GM15510 (cell line): ENCODE data around the gene SOX6.

Source experiments
- POLR2A ChIP-seq: IDR thresholded peaks from 3 replicates; pipeline ENCODE4 v1.6.1; 2011; ENCODE audit warnings: borderline replicate concordance; ENCODE audit not compliant: insufficient read length; ENCODE audit errors: extremely low read depth

Gene SOX6

DNA sequence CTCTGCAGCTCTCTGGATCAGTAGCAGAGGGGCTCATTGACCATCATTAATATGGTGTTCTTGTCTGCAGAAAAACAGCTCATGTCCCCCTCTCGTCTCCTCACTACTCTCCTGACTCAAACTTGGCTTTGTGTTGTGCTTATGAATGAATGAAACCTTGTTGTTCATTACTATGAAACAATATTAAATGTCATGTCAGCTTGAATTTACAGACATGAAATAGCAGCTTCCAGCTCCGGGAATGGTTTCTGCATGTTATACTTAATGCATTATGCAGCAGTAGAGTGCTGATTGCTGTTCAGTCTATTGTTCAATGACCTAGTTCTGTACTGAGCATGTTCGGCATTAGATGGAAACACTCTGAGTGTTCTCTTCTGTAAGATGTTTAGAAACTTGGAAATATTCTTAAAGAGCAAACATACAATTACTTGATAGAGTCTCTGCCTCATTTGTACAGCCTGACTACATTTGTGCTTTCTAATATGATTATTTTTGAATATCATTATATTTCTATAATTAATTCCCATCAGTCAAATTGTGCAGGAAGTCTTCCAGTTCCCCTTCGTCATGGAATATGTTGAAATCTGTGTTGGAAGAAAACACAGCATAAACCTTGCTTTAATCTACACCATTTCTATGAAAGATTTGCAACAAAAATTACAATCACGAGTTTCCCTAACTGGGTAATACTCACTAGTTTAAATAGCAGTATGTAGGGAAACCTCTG, 340.4 kb downstream of the SOX6 start:
- no peak for TF ChIP-seq POLR2A

DNA sequence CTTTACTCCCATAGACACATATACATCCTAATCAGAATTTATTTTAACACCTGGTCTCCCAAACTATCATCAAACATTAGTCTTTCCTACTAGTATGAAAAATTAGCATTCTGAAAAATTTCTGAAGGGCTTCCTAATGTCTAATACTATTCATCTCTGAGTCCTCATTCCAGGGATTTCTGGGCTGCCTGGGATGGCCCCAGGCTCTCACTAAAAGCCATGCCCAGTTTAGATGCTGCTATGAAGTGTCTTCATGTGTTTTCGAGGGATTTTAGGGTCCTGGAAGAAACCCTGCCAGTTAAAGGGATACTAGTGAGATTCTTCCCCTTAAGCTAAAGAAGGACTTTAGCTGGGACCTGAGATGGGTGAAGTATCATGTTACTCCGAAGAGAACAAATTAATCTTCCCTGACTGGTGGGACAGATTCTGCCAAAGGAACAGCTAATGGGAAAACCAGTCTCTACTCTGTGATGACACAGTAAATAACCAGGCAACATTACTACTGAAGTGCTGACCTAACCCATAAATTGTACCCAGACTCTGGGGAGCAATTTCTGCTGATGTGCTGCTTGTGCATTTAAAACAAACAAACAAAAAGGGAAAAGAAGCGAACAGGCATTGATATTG, 342.6 kb downstream of the SOX6 start:
- TF ChIP-seq POLR2A = no peak

DNA sequence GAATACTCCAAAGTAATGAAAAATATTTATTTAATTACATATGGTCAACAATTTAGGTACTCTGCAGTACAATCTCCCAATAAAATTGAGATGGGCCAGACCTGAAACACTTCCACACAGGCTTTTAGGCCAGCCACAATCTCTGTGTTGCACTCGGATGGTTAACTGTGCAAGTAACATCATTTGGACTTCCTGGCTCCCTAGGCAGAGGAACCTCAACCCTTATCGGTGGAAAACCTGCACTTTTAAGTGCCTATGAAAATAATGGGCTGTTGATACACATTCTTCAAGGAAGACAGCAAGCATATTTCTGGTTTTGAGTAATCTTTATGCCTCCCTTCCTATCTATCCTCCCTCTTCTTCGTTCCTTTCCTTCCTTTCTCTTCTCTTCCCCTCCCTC, 343.1 kb downstream of the SOX6 start:
- TF ChIP-seq POLR2A = no peak

DNA sequence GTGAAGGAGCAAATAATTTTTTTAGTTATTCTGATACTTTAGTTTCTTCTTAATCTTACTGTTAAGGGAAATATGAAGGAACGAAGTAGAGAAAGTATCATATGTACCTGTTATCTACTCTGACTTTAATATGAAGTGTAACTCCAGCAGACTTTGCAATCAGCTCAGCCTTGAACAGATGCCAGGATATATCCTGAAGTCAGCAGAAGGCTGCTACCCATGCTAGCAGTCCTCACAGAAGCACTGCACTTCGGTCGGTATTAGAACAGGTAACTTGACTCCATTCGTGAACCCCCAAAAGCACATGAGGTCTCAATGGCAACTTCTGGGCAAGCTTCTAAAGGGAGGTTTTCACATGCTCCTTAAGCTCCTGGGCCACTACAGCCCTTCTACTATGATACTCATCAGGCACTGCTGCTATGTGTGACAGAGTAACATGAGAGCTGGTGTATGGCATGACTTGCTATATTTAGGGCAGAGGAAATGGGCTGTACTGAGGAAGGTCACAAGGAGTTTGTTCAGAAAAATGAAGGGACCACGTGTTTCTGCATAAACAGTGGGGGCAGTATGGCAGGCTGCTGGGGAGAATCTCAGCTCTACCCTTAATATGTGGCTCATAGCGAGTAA, 344.1 kb downstream of the SOX6 start:
- no peak for TF ChIP-seq POLR2A

DNA sequence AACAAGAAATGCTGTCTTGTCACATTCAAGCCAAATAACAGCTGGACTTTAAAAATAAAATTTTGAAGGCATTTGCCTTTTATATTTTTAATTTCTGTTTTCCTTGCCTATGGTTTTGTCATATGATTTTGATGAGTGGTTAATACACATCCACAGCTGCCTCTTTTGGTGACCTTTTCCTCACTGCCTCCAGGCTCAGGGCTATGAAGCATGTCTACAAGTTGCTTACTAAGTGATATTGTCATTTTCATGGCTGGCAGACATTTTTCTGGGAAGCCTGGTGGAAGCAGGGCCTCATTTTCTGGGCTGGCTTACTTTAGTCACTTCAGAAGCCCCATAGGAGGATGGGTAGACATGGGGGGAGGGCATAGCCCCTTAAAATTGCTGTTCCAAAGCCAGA, 344.9 kb downstream of the SOX6 start:
- TF ChIP-seq POLR2A = no peak

DNA sequence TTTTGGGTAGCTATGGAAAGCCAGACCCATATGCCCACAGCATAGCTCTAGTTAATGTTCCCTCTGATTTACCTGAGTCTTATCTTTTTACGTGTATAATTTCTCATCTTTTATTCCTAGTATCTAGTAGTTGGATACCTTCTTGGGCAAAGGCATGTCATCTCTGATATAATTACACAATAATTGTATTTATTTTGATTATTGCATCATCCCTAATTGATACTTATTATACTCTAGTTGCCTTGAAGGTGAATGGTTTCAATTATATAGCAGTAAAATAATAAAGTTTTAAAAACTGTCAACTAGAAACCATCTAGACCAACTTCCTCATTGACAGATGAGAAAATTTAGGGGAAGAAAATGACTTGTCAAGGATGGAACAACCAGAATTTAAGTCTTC, 347.3 kb downstream of the SOX6 start:
- TF ChIP-seq POLR2A = no peak

DNA sequence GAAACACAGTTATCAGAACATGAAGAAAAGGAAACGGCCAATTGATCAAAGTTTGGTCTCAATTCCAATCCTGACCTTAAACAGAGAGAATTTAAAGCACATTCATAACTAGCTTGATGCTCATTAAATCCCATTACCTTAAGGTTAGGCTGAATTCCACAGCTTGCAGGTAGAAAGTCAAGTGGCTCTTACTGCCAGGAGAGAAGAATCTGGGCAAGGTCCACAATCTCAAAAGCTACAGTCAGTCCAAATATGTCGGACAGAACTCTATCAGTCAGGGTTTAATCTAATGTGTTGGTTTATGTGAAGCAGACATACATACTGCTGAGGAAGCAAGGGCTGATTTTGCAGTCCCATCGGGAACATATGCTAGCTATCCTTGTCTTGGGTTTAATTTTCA, 348.8 kb downstream of the SOX6 start:
- no peak for TF ChIP-seq POLR2A

DNA sequence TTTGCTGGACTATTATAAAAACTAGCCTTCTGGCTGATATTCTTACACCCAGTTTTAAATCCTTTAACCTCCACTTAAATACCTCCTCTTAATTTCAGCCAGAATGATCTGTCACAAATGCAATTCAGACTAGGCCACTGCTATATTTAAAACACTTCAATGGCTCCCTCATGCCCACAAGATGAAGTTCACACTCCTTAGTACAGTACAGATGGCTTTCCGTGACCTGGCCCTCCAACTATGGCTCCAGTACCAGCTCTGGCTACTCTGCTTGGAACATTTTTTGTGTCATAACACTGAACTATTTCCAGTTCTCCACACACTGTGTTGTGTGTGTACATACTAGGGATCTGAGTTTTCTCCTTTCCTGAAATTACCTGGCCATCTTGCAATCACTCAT, 353.4 kb downstream of the SOX6 start:
- TF ChIP-seq POLR2A = no peak

DNA sequence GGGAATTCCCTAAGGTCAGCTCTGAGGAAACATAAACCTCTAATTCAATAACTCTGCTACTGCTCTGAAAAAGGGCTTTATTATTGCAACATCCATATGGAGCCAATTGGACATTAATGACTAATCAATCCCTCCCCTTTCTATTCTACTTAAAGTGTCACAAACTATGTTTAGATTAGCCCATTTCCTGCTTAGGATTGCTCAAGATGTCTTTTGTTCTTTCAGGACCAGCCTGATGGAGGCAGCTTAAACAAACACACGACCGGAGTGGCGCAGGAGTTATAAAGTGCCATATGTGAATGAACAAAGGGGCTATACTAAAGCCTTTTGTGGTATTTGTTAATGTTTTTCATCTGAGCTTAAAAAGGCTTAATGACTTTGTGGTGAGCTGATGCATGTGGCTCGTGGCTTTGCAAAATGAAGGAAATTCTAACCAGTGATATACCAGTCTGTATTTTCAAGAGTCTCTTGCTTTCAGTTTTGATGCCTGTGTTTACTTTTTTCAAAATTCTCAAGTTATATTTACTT, 354.4 kb downstream of the SOX6 start:
- no peak for TF ChIP-seq POLR2A

DNA sequence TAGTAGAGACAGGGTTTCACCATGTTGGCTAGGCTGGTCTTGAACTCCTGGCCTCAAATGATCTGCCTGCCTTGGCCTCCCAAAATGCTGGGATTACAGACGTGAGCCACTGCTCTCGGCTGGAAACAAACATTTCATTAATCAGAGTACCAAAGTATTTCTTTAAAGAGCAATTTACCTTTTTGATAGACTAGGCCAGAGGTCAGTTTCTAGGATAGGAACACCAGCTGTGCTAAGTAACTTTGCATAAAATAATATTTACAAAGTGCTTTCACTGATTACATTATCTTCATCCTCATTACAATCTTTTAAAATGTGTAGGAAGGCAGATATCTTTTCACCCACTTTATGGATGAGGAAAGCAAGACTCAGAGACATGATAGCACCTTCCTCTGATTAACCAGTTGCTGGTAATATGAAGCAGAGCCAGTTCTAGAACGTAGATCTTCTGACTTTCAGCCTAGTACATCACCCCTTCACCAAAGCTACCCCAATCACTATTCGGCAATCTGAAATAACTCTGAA, 355.2 kb downstream of the SOX6 start:
- no peak for TF ChIP-seq POLR2A

DNA sequence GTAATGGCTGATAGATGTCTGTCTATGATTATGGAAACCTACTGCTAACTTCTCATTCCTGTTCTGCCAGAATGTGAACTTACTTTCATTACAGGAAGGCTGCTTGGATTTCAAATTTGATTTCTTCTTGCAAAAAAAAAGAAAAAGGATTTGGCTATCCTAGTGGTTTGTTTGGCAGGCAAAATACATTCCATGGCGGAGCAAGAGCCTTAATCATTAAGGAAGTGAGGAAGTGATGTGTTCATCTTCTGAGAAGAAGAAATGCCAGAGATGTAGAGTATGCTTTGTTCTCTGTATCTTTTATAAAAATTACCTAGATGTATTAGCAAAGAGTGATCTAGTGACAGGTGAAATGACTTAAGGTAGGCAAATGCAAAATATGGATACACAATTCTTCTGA, 356.3 kb downstream of the SOX6 start:
- no peak for TF ChIP-seq POLR2A

DNA sequence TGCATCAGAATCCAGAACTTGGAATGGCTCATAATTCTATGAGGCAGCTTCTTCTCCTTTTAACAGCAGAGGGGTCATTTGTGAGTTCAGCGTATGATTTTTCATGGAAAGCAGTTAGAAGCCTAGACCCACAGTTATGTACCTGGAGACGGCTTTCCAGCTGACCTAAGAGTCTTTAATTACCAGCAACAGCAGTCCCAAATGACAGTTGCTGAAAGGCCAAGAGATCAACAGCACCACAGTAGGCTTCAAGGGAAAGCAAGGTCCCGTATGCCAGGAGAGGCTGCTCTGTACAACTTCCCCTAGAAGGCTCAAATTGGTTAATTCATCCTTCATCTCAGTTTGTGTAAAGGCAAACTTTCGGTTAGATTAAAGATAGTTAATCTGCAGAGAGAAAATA, 363.0 kb downstream of the SOX6 start:
- no peak for TF ChIP-seq POLR2A

DNA sequence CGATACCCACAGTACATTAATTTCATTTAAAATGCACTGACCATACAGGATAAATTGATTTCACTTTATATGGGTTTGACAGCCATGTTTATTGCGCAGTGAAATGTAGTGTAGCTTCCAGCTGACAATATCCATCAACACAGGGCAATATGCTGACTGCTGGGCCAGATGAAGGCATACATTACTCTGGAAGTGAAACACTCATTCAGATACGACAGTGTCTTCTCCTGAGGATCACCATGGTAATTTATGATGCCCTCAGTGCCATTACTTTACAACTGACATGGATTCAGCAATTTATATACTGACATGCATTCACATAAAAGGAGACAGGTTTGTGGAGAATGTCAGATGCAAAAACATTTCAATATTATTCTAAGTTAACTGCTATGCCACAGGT, 365.1 kb downstream of the SOX6 start:
- no peak for TF ChIP-seq POLR2A

DNA sequence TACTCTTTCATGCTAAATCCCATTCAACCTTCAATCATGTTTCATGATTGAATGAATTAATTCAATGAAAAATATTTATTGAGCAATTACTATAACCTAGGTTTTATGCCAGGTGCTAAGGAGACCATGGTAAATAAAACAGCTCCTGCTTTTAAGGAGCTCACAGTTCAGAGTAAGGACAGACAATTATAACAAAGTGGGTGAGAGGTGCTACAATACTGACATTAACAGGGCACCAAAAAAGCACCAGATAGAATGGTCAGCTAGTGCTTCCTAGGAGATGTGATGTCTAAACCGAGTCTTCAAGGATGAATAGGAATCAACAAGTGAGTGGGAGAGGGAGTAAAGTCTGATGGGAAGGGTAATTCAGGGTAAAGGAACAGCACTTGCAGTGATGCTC, 366.7 kb downstream of the SOX6 start:
- no peak for TF ChIP-seq POLR2A

DNA sequence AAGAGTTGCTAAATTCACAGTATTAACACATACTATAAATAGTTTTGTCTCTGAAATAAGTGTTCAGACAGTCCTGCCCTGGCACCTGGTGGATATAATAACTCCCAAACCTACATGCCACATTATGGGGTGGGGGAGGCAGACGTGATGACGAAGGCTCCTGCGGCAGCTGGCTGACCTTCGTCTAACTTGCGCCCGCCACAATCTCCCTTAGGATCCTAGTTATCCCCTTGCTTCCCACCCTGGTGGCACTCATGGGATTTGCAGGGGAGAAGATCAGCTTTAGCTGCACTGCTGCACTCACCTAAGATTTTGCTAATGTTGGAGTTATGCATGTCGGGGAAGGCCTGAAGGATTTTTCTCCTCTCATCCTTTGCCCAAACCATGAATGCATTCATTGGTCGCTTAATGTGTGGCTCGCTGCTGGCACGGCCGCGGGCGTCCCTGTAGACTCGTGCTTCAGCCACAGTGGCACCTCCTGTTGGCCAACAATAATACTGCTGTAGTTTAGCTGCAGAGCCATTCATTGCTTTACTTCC, 367.6 kb downstream of the SOX6 start:
- TF ChIP-seq POLR2A = no peak
